NCI-H128 (cell line): ENCODE results near the gene TFPT.
A peak's percentile ranks its signal among the peaks of the same experiment; 100 is the strongest.
"Not testable (repeated sequence)": the region's sequence is repeated elsewhere in the genome, so short reads cannot be mapped to it uniquely, and the experiment has no call there.

Experiments used
- DNase-seq: peaks from one replicate; lab custom pipeline; 2025; ENCODE audit not compliant: unreplicated experiment; lab: John Stamatoyannopoulos, UW

TFPT gene

DNA sequence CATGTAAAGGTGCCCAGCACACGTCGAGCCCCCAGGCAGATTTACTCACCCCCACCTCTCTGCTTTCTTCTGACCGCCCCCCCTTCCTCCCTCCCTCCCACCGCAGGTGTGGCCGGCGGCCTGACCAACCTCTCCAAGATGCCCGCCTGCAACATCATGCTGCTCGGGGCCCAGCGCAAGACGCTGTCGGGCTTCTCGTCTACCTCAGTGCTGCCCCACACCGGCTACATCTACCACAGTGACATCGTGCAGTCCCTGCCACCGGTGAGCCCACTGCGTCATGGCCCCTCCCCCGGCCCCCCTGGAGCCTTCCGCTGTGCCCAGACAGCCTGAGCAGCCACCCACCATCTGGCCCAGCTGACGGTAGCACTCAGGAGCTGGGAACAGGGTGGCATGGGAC, 8.9 kb upstream of the TFPT start:
- no peak for DNase-seq

DNA sequence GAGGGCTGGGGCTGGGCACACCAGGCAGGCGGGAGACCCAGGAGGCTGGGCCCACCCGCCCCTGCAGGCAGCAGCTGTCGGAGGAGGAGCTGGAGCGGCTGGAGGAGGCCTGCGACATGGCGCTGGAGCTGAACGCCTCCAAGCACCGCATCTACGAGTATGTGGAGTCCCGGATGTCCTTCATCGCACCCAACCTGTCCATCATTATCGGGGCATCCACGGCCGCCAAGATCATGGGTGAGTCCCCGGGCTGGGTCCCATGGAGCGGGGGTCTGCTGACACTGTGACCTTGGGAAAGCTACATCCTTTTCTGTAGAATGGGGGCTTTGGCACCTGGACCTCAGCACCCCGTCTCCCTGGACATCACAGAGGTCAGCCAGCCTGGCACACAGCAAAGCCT, 8.2 kb upstream of the TFPT start:
- no peak for DNase-seq

DNA sequence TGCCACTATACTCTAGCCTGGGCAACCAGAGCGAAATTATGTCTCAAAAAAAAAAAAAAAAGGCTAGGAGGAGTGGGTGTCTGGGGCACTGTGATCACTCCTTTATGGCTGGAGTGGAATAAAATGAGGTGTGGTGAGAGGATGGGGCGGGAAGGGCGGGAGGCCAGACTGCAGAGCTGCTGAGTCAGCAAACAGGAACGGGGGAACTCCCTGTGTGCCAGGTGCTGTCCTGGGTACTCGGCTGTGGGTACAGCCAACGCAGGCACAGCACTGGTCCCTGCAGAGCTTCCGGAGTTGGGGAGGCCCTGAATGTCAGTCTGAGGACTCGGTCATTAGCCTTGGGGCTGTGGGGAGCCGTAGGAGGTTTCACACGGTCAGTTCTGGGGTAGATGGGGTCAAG, 5.8 kb upstream of the TFPT start:
- no peak for DNase-seq

DNA sequence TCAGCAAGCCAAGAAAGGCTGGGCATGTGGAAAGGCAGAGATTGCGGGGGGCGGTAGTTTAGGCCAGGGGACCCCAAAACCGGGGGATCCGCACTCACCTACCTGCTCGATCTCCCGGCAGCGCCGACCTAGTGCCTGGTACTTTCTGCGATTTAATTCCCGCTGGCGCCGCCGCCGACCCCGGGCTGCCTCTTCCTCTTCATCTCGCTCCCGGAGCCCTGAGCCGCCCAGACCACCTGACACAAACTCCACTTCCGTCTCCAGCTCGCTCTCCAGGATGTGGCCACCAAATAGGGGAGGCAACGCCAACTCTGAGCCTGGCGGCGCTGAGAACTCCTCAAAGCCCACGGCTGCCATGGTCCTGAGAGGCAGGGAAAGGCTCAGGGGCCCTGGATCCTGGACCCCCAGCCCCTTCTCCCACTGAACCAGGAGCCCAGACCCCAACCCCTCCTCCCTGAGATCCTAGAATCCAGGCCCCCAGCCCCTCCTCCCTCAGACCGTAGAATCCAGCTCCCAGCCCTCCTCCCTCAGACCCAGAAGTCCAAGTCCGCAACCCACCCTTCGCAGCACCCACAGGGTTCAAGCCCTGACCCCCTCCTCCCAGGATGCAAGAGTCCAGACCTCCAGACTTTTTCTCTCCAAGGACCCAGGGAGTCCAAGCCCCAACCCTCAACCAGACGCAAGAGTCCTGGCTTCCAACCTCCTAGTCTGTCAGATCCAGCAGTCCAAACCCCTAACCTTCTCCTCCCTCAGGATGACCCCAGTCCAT, 933 bp downstream of the TFPT start:
- no peak for DNase-seq

DNA sequence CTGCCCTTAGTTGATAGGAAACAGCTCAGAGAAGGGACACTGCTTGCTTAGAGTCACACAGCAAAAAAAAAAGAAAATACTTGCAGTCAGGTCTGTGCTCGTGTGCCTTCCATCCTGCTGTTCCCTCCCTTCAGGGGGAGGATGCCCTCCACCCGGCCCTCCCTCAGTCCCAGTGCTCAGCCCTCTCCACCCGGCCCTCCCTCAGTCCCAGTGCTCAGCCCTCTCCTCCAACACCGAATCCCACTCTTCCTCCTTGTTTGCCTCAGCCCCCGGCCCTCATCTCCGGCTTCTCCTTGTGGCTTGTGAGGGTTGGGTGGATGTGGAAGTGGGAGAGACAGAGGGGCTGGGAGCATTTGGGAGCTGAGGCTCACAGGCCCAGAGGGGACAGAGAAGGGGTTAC, 5.8 kb downstream of the TFPT start:
- DNase-seq, result no peak

DNA sequence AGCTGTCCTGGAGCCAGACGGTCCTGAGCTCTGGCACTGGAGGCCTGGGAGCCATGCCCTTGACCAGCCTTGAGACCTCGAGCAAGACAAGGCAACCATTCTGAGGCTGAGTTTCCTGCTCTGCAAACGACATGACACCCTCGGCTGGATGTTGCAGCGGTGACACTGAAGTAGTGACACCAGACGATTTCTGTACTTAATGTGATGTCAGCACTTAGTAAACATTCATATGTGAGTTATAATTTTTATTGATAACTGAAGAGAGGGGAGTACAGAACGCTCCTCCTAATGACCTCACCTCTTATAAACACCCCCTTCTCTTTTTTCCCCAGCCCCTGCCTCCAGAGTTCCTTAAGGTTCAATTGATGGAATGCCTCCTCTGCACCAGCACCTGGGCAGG, 7.0 kb downstream of the TFPT start:
- no peak for DNase-seq

DNA sequence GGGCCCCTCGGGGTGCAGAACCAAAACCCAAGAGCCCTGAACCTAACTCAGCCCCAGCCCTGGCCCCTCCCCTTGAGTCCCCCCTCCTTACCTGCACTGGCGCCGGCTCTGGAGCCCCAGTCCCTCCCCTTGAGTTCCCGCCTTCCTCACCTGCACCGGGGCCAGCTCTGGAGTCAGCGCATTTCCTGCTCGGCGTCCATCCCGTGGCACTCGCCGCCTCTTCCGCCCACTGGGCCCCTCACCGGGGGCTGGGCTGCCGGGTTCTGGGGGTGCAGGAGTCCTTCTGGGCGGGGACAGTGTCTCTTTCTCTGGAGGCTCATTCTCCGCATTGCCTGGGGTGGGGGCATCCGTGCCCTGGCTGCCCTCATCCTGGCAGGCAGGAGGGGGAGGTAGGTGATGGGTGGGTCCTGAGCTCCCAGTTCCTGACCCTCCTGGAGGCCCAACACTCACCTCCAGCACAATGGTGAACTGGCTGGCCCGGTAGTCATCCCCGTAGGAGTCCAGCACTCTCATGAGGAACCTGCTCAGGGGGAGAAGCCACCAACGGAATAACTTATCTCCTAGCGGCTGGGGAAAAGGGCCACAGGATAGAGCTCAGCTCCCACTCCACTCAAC, 7.5 kb downstream of the TFPT start:
- DNase-seq, result no peak

DNA sequence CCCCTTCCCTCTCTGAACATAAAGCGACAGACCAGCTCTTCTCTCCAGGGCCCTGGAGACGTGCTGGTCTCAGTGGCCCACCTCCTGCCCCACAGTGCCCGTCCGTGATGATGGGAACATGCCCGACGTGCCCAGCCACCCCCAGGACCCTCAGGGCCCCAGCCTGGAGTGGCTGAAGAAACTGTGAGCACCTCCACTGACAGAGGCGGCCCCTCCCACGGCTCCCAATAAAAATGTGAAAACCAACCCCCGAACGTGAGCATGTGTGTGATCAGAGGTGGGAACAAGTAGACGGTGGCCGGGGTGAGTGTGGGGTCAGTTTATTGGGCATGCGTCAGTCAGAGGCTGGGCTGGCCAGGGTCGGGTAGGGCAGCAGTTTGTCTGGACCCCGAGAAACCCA, 8.7 kb downstream of the TFPT start:
- no peak for DNase-seq

DNA sequence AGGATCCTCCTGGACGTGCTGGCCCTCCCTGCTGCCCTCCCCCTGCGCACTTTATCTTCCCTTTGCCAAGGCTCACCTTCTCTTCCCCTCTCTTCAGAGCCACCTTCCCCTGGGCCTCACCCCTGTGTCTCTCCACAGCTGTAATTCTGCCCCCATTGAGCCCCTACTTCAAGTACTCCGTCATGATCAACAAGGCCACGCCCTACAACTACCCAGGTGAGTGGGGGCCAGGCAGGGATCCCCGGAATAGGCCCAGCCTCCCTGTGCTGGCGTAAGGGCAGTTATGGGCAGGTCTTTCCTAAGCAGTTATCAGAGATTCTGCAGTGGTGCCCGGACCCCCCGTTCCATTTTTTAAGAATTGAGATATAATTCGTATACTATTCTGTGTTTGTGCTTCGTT, 9.7 kb downstream of the TFPT start:
- DNase-seq, result no peak

DNA sequence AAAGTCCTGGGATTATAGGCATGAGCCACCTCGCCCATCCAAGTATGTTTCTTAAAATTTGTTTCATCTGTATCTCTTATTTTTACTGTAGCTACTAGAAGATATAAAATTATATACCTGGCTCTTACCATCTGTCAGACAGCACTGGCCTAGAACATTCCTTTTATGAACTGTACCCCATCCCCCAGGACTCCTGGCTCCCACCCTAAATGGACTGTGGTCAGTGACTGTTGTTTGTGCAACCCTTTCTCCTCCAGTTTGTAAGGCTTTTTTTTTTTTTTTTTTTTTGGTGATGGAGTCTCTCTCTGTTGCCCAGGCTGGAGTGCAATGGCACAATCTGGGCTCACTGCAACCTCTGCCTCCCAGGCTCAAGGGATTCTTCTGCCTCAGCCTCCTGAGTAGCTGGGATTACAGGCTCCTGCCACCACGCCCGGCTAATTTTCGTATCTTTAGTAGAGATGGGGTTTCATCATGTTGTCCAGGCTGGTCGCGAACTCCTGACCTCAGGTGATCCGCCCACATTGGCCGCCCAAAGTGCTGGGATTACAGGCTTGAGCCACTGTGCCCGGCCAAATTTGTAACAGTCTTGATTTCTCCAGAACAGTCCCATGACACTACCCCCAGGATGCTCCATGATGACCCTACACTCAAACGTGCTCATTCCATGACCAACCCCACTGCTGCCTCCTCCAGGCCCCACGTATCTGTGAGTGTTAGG, 10.3 kb downstream of the TFPT start:
- no peak for DNase-seq

DNA sequence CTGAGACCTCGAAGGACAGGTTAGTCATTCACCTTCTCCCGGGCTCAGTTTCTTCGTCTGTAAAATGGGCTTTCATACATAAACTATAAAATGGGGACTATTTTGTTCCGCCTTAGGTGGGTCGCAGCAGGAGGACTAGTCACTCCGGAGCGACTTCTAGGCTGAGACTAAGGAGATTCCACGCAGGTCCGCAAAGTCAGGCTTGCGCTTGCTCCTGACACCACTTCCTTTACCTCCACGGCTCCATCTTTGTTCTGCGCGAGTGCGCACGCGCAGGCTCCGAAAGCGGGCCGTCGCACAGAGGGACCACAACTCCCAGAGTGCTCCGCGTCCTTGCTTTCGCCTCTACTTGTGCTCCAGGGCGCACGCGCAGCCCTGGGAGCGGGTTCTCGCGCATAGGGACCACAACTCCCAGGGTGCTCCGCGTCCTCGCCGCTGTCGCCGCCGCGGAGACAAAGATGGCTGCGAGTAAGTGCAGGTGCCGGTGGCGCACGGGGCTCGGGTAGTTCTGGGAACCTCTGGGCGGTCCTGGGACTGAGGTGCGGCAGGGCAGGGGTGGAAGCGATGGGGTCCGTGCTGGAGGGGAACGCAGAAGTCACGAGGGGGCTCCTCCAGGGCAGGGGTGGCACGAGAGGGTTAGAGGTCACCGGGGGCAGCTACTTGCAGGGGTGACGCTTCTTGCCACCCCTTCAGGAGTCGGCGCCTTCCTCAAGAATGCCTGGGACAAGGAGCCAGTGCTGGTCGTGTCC, 12.9 kb downstream of the TFPT start, which contains the start of gene NDUFA3:
Gene NDUFA3, plus strand, starts transcription at position 435 of the 749 bp plus-strand sequence. Its CDS starts 24 bp downstream, at position 459.
- DNase-seq, result peak; percentile 91

DNA sequence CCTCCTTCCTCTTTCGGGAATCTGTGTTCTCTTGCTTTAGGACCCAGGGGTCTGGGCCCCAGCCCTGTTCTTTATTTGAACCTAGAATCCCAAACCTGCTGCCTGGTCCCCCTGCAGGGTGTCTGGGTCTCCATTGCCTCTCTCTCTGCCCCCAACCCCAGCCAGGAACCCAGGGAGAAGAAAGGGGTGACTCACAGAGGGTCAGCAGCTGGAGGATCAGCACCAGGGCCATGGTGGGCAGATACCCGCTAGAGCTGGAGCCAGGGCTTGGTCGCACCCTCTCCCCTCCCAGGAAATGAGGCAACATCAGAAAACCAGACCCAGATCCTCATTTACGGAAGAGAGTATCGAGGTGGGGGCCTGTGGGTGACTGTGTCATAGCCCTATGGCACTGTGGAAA, 14.9 kb downstream of the TFPT start, which contains the start of gene OSCAR:
Gene OSCAR, minus strand, starts transcription at position 243 of the 400 bp plus-strand sequence. Its CDS starts 11 bp downstream, at position 232.
- no peak for DNase-seq

DNA sequence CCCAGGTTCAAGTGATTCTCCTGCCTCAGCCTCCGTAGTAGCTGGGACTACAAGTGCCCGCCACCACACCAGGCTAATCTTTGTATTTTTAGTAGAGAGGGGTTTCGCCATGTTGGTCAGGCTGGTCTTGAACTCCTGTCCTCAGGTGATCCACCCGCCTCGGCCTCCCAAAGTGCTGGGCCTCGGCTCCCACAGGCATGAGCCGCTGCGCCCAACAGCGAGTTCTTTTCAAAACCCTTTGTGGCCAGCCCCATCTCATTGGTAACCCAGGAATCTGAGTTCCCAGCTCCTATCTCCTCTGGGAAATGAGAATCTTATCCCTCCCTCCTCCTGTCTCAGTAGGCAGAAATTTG, 15.6 kb downstream of the TFPT start:
- DNase-seq, result not testable (repeated sequence)

DNA sequence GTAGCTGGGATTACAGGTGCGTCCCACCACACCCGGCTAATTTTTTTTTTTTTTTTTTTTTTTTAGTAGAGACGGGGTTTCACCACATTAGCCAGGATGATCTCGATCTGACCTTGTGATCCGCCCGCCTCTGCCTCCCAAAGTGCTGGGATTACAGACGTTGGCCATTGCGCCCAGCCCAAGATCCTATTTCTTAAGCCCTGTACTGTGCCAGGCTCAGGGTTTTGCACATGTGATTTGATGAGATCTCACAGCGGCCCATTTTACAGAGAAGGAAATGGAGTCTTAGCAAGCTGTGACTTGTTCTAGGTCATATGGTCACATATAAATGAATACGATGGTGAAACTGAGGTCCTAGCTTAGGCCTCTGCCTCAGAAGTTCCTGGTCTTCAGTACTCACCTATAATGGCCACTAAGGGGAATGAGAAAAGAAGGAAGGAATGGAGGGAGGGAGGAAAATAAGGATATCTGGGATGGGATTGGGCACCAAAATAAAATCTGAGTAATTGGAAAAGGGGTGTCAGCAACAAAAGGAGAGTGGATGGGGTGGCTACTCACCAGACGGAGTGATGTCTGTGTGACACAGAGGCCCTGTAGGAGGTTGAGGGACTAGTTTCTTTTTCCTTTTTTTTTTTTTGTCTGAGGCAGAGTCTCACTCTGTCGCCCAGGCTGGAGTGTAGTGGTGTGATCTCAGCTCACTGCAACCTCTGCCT, 16.1 kb downstream of the TFPT start:
- no peak for DNase-seq

DNA sequence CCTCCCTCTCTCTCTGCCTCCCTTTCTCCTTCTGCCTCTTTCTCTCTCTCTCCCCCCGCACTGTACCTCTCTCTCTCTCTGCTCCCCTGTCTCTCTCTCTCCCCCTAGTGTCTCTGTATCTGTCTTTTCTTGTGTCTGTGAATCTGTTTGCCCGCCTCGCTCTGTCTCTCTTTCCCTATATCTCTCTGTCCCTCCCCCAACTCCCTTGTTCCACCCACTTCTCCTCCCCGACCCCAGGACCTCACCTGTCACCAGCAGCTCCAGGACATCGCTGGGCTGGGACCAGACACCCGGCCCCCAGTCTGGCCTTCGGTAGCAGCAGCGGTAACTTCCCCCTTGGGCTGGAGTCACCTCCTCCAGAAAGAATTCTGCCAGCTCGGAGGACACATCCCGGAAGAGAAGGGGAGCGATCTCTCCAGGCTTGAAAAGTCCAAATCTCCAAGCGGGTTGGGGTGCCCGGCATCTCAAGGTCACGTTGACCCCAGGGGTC, 18.8 kb downstream of the TFPT start:
- DNase-seq, result no peak

DNA sequence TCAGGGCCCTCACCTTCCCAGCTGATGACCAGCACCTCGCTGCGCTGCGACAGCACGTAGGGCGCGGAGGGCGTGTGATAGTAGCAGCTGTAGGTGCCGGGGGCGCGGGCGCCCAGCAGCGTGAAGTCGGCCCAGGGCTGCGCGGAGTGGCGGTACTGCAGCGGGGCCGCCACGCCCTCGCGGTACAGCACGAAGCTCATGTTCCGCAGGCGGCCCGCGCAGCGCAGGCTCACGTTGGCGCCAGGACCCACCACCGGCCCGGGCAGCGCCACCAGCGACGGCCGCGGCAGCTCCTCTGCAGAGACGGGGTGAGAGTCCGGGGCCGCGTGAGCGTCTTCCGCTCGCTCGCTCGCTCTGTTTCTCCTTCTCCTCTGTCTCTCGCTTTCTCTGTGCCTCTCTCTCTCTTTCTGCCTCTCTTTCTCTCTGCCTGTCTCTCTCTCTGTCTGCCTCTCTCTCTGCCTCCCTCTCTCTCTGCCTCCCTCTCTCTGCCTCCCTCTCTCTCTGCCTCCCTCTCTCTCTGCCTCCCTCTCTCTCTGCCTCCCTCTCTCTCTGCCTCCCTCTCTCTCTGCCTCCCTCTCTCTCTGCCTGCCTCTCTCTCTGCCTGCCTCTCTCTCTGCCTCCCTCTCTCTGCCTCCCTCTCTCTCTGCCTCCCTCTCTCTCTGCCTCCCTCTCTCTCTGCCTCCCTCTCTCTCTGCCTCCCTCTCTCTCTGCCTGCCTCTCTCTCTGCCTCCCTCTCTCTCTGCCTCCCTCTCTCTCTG, 19.4 kb downstream of the TFPT start:
- DNase-seq, result not testable (repeated sequence)

DNA sequence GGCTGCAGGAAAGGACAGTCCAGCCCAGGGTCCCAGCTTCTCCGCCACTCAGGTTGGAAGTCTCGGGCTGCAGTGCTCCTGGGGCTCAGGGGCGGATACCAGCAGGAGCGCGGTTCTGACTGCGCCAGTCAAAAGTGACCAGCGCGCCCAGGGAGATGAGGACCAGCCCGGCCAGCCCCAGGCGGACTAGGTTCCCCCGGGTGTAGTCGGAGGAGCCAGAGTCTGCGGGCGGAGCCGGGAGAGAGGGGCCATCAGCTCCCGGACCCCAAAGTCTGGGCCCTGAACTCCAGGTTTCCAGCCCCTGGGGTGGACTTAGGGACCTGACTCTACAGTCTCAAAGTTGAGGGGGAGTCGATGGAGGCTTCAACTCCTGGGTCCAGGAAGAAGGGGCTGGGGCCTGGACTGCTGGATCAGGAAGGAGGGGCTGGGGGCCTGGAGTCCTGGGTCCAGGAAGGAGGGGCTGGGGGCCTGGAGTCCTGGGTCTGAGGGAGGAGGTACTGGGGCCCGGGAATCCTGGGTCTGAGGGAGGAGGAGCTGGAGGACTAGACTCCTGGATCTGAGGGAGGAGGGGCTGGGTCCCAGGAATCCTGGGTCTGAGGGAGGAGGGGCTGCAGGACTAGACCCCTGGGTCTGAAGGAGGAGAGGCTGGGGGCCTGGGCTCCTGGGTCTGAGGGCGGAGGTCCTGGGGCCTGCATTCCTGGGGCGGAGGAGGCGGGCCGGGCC, 20.2 kb downstream of the TFPT start:
- no peak for DNase-seq

DNA sequence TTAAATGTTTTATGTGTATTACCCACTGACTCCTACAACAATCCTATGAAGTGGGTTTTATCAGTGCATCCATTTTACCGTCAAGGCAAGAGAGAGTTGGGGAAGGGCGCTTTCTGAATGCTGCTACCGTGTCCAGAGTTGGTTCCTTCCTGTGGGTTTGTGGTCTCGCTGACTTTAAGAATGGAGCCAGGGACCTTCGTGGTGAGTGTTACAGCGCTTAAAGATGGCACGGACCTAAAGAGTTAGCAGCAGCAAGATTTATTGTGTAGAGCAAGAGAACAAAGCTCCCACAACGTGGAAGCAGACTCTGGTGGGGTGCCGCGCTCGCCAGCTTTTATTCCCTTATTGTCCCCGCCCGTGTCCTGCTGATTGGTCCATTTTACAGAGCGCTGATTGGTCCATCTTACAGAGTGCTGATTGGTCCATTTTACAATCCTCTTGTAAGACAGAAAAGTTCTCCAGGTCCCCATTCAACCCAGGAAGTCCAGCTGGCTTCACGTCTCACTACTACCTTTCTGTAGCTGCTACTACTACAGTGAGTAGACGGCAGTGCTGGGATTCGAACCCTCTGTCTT, 20.9 kb downstream of the TFPT start:
- DNase-seq, result no peak

DNA sequence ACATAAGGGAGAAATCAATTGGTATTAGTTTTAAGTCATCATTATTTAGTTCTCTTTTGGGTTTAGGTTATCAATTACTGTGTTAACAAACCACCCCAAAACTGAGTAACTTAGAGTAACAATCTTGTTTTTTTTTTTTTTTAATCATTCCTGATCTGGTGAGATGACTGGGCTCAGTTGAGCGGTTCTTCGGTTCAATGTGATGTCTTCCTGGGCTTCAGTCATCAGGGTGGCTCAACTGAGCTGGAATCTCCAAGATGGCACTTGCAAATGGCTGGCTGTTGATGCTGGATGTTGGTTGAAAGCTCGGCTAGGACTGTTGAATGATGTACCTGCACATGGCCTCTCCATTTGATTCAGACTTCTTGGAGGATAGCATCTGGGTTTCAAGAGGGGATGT, 31.0 kb downstream of the TFPT start:
- DNase-seq, result no peak
